HCT116 (cell line): ENCODE results near the gene ITGB7. TPM values are rescaled to one million over a fixed set of nuclear protein-coding genes. Genes with fewer than 3 reads are reported as not detected.

Experiments used
- ATAC-seq: fragments of 200-7000 bp; cut with Tn5 transposase; 2 replicates; pipeline ENCODE4 v1.9.1; 2020; ENCODE audit warnings: mild to moderate bottlenecking, moderate library complexity
- BruUV-seq: library from RNA; stranded (reverse); fragments of 400-500 nt; replicated peaks from 2 replicates; lab custom pipeline; 2021; lab: Mats Ljungman, UMichigan
- CTCF ChIA-PET: fragments of 300-600 bp; sonication (Branson Sonifier 250); formaldehyde crosslinking; loops from one replicate; lab custom pipeline; 2021; ENCODE audit warnings: antibody characterized with exemption; lab: Charles Lee
- POLR2A ChIA-PET: fragments of 300-600, 350-600 bp; sonication (Branson Sonifier 250); formaldehyde crosslinking; loops from one replicate; lab custom pipeline; 2021; ENCODE audit warnings: antibody characterized with exemption; lab: Charles Lee
- RAD21 ChIA-PET, 2 experiments: fragments of 300-600 bp; sonication (Branson Sonifier 250); formaldehyde crosslinking; loops; one replicate each; lab custom pipeline; 2023; ENCODE audit warnings: low total read pairs in 2 of 2; ENCODE audit not compliant: uncharacterized antibody in 2 of 2, unreplicated experiment in 2 of 2, low non-redundant PET in 1 of 2; lab: Charles Lee
- DNase-seq: peaks from one replicate; pipeline ENCODE4 v3.0.0-alpha.2; 2010; ENCODE audit warnings: low read depth, low spot score
- H2AFZ ChIP-seq: fragments of 200-600 bp; shearing (Covaris generic), sonication (generic); 2 replicates; pipeline ENCODE4 v1.6.1; 2017; ENCODE audit warnings: low read depth, mixed run types, mixed read lengths, antibody characterized with exemption, low read length; ENCODE audit not compliant: poor library complexity, severe bottlenecking
- H3K27ac ChIP-seq: 2 replicates; pipeline ENCODE4 v1.5.1; 2012; ENCODE audit warnings: low read depth, low read length
- H3K27me3 ChIP-seq: fragments of 200-600 bp; sonication (generic); 2 replicates; pipeline ENCODE4 v1.6.1; 2016; ENCODE audit warnings: mixed run types, low read length, mixed read lengths; ENCODE audit not compliant: insufficient read depth
- H3K36me3 ChIP-seq, 2 experiments: fragments of 200-500 bp in 1 of 2; fragments of 200-600 bp in 1 of 2; sonication (Bioruptor generic) in 1 of 2; sonication (generic) in 1 of 2; 2 replicates each; pipeline versions ENCODE4 v1.5.1 to v1.6.1; 2014 to 2016; ENCODE audit warnings: low read length in 2 of 2, inconsistent platforms in 1 of 2, mixed read lengths in 1 of 2, mixed run types in 1 of 2; ENCODE audit not compliant: insufficient read depth in 2 of 2, control insufficient read depth in 1 of 2
- H3K4me1 ChIP-seq, 2 experiments: fragments of 200-600 bp in 1 of 2; sonication (generic) in 1 of 2; 2 replicates each; pipeline versions ENCODE4 v1.5.1 to v1.6.1; 2012 to 2017; ENCODE audit warnings: low read length in 2 of 2, inconsistent platforms in 1 of 2, mild to moderate bottlenecking in 1 of 2, mixed read lengths in 1 of 2, mixed run types in 1 of 2, moderate library complexity in 1 of 2; ENCODE audit not compliant: insufficient read depth in 2 of 2, control insufficient read depth in 1 of 2
- H3K4me2 ChIP-seq: fragments of 200-600 bp; sonication (generic); 2 replicates; pipeline ENCODE4 v1.6.1; 2017; ENCODE audit warnings: mixed run types, low read length, mixed read lengths
- H3K4me3 ChIP-seq, 2 experiments: fragments of 200-600 bp in 1 of 2; sonication (generic) in 1 of 2; replicated peaks in 1 of 2; 2 replicates each; pipeline ENCODE4 v1.5.1; 2011 to 2016; ENCODE audit warnings: low read length in 2 of 2, control low read depth in 1 of 2, low read depth in 1 of 2, mild to moderate bottlenecking in 1 of 2, mixed read lengths in 1 of 2, mixed run types in 1 of 2
- H3K79me2 ChIP-seq: fragments of 200-600 bp; sonication (generic); 2 replicates; pipeline ENCODE4 v1.6.1; 2017; ENCODE audit warnings: mild to moderate bottlenecking, mixed run types, low read length, moderate library complexity, mixed read lengths; ENCODE audit not compliant: insufficient read depth
- H3K9ac ChIP-seq: fragments of 200-600 bp; sonication (generic); 2 replicates; pipeline ENCODE4 v1.6.1; 2016; ENCODE audit warnings: low read length, mixed read lengths
- H3K9me2 ChIP-seq: fragments of 200-600 bp; sonication (generic), shearing (Covaris generic); 2 replicates; pipeline ENCODE4 v1.6.1; 2017; ENCODE audit warnings: mixed run types, mild to moderate bottlenecking, moderate library complexity; ENCODE audit not compliant: insufficient read depth
- H3K9me3 ChIP-seq, 2 experiments: fragments of 200-500 bp in 1 of 2; fragments of 200-600 bp in 1 of 2; sonication (Bioruptor generic) in 1 of 2; sonication (generic) in 1 of 2; 2 replicates each; pipeline ENCODE4 v1.6.1; 2014 to 2017; ENCODE audit warnings: low read length in 2 of 2, mixed read lengths in 2 of 2, inconsistent platforms in 1 of 2, low read depth in 1 of 2, mild to moderate bottlenecking in 1 of 2, mixed run types in 1 of 2, moderate library complexity in 1 of 2; ENCODE audit not compliant: control insufficient read depth in 1 of 2, insufficient read depth in 1 of 2
- H4K20me1 ChIP-seq: fragments of 200-600 bp; sonication (generic), shearing (Covaris generic); 2 replicates; pipeline ENCODE4 v1.6.1; 2017; ENCODE audit warnings: mixed run types, mild to moderate bottlenecking, moderate library complexity; ENCODE audit not compliant: insufficient read depth
- CEBPB ChIP-seq: IDR thresholded peaks from 2 replicates; pipeline ENCODE4 v1.6.1; 2012; ENCODE audit warnings: low read depth
- CTCF ChIP-seq, 3 experiments: fragments of 200-600 bp in 1 of 3; sonication (generic) in 1 of 3; IDR thresholded peaks in 2 of 3; conservative IDR thresholded peaks in 1 of 3; 2 replicates each; pipeline ENCODE4 v1.5.1; 2012 to 2017; ENCODE audit warnings: low read depth in 2 of 3, low read length in 2 of 3, antibody characterized with exemption in 1 of 3, borderline replicate concordance in 1 of 3, control low read depth in 1 of 3, mild to moderate bottlenecking in 1 of 3, mixed read lengths in 1 of 3, mixed run types in 1 of 3, moderate library complexity in 1 of 3; ENCODE audit not compliant: insufficient read depth in 1 of 3
- EGR1 ChIP-seq: IDR thresholded peaks from 2 replicates; pipeline ENCODE4 v1.6.1; 2012; ENCODE audit warnings: low read depth
- ELF1 ChIP-seq: IDR thresholded peaks from 2 replicates; pipeline ENCODE4 v1.6.1; 2012; ENCODE audit warnings: low read depth, borderline replicate concordance
- POLR2A ChIP-seq: IDR thresholded peaks from 2 replicates; pipeline ENCODE4 v1.7.0; 2011; ENCODE audit warnings: borderline replicate concordance; ENCODE audit not compliant: insufficient read depth, insufficient read length; ENCODE audit errors: extremely low read depth
- RAD21 ChIP-seq: IDR thresholded peaks from 2 replicates; pipeline ENCODE4 v1.6.1; 2012; ENCODE audit warnings: low read depth, mild to moderate bottlenecking
- intact Hi-C: fragments of 100-400 bp; cut with micrococcal nuclease; formaldehyde crosslinking; loops from 2 replicates; pipeline ENCODE4 v1.10.0; 2022
- total RNA-seq: library from RNA; stranded (reverse); gene quantifications from one replicate; pipeline ENCODE4 v1.2.1, GENCODE V29; 2021; ENCODE audit not compliant: unreplicated experiment
- TF ChIP-seq, protein P1 (sequence below): IDR thresholded peaks from 2 replicates; pipeline ENCODE4 v1.6.1; 2012

Gene ITGB7
- total RNA-seq, 1 experiment from 2014 or later, result 1.9 TPM

DNA sequence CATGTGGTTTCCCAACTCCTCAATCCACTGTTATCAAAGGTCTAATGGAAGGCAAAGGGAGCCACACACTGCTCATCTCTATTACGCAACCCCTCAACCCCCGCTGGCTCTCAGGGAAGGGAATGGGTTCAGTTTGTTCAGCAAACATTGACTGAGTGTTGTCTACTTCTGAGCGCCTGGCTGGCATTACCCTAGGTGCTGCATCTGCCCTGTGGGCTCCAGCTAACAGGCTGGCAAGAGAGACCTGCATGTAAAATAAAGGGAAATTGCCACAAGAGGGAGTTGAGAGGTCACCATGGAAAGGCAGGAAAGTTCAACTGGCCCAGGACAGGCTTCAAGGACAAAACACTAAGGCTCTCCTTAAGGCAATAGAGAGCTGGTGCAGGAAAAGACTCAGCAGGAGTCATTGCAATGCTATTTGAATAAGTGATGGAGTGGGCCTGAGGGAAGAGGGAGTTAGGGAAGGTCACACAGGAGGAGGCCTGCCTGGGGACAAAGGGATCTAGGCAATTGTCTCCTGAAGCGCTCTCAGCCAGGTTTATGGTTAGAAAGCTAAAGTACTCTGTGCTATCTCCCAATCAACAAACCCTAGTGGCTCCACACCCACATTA is 32.1 kb downstream of the ITGB7 start:
- H3K4me2 ChIP-seq, result 0 out of 2 replicates have a peak overlapping the region, but pooled peaks have one; percentile 8
- no peaks in the 10 kb centered on the region for H4K20me1 ChIP-seq
- peaks cover 28 to 58% of the 10 kb centered on the region in 2 experiments; a peak in 3 of 4 replicates for H3K4me1 ChIP-seq
- CTCF ChIA-PET, result interaction anchor here (1.1 to 1.8 kb wide), 3 partner anchors 10 to 109 kb away, joined by 3 to 5 read pairs (median 5); no protein-coding TSS in a partner anchor
- peak; percentile 74 for ATAC-seq
- H2AFZ ChIP-seq, result no peak overlapping the region
- POLR2A ChIA-PET, result no interaction called here
- no peak overlapping the region for H3K9ac ChIP-seq
- no peaks in the 10 kb centered on the region for H3K27me3 ChIP-seq
- no peak for DNase-seq
- no peak for TF ChIP-seq POLR2A
- no peak for TF ChIP-seq EGR1
- TF ChIP-seq, protein P1, sequence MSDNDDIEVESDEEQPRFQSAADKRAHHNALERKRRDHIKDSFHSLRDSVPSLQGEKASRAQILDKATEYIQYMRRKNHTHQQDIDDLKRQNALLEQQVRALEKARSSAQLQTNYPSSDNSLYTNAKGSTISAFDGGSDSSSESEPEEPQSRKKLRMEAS, result no peak
- TF ChIP-seq CEBPB, result peak; percentile 38; the same call in 1 of the 2 replicates
- TF ChIP-seq RAD21, result peak; percentile 52
- peak; percentile 29 to 51 (median 41); a peak in 5 of 6 replicates for TF ChIP-seq CTCF (IDR thresholded peaks at IDR 0.05 in 2 of 3, conservative IDR thresholded peaks at IDR 0.05 in 1 of 3; ENCODE audit: borderline replicate concordance in 1 of 3, insufficient read depth in 1 of 3, low read depth in 2 of 3, low read length in 2 of 3)
- TF ChIP-seq ELF1, result no peak
- intact Hi-C loops, result no loop called here
- H3K27ac ChIP-seq, result no peak overlapping the region
- no peak overlapping the region for H3K4me3 ChIP-seq
- H3K79me2 ChIP-seq, result no peaks in the 10 kb centered on the region; the same call in 1 of the 2 replicates
- BruUV-seq, result no TSS peak
- H3K9me2 ChIP-seq, result no peaks in the 10 kb centered on the region
- RAD21 ChIA-PET, result interaction anchor here in 1 of 2 experiments (1.1 kb wide), 1 partner anchor 23 kb away, joined by 3 read pairs; no protein-coding TSS in a partner anchor
- H3K9me3 ChIP-seq, result no peaks in the 10 kb centered on the region
- no peaks in the 10 kb centered on the region for H3K36me3 ChIP-seq
